A673 (cell line): ENCODE results near the gene MSH5. TPM values are rescaled to one million over a fixed set of nuclear protein-coding genes. Genes with fewer than 3 reads are reported as not detected.

Experiments
- BruUV-seq: library from RNA; stranded (reverse); fragments of 400-500 nt; replicated peaks from 2 replicates; lab custom pipeline; 2021; lab: Mats Ljungman, UMichigan
- CTCF ChIA-PET: fragments of 300-600 bp; sonication (Branson Sonifier 250); formaldehyde crosslinking; loops from one replicate; lab custom pipeline; 2022; ENCODE audit warnings: antibody characterized with exemption; lab: Charles Lee
- POLR2A ChIA-PET: fragments of 300-600 bp; sonication (Branson Sonifier 250); formaldehyde crosslinking; loops from one replicate; lab custom pipeline; 2022; ENCODE audit warnings: antibody characterized with exemption; ENCODE audit not compliant: low non-redundant PET; lab: Charles Lee
- DNase-seq: peaks from one replicate; pipeline ENCODE4 v3.0.0-alpha.2; 2015; ENCODE audit warnings: low spot score
- H3K27ac ChIP-seq: fragments of 200-600 bp; sonication (generic); 2 replicates; pipeline ENCODE4 v1.5.1; 2016; ENCODE audit warnings: mixed run types, low read depth, mild to moderate bottlenecking, mixed read lengths, antibody characterized with exemption, low read length; ENCODE audit not compliant: poor library complexity, severe bottlenecking
- H3K27me3 ChIP-seq: fragments of 200-600 bp; sonication (generic); replicated peaks from 2 replicates; pipeline ENCODE4 v1.6.1; 2017; ENCODE audit warnings: mixed run types, low read depth, mild to moderate bottlenecking, mixed read lengths, antibody characterized with exemption, low read length; ENCODE audit not compliant: insufficient read depth, poor library complexity
- H3K36me3 ChIP-seq: fragments of 200-600 bp; sonication (generic); 2 replicates; pipeline ENCODE4 v1.6.1; 2016; ENCODE audit warnings: mixed run types, mild to moderate bottlenecking, mixed read lengths, antibody characterized with exemption, low read length; ENCODE audit not compliant: insufficient read depth, poor library complexity, severe bottlenecking
- H3K4me1 ChIP-seq: fragments of 200-600 bp; sonication (generic); 2 replicates; pipeline ENCODE4 v1.6.1; 2017; ENCODE audit warnings: mixed run types, mild to moderate bottlenecking, mixed read lengths, antibody characterized with exemption, low read length; ENCODE audit not compliant: insufficient read depth, poor library complexity, severe bottlenecking
- H3K4me3 ChIP-seq: fragments of 200-600 bp; sonication (generic); 2 replicates; pipeline ENCODE4 v1.5.1; 2016; ENCODE audit warnings: low read depth, mixed run types, mild to moderate bottlenecking, mixed read lengths, low read length; ENCODE audit not compliant: poor library complexity, severe bottlenecking
- H3K9me3 ChIP-seq: fragments of 200-600 bp; sonication (generic); 2 replicates; pipeline ENCODE4 v1.6.1; 2016; ENCODE audit warnings: mixed run types, low read depth, mild to moderate bottlenecking, mixed read lengths, antibody characterized with exemption, low read length; ENCODE audit not compliant: poor library complexity, severe bottlenecking
- CTCF ChIP-seq: fragments of 300-800, 200-600 bp; sonication (generic); conservative IDR thresholded peaks from 2 replicates; pipeline ENCODE4 v1.5.1; 2017; ENCODE audit warnings: low read depth, mild to moderate bottlenecking, antibody characterized with exemption, low read length, moderate library complexity, mixed read lengths
- EZH2 ChIP-seq: fragments of 200-600 bp; sonication (generic); IDR thresholded peaks from 2 replicates; pipeline ENCODE4 v1.6.1; 2017; ENCODE audit warnings: borderline replicate concordance, low read depth, mild to moderate bottlenecking, mixed read lengths, antibody characterized with exemption, low read length; ENCODE audit not compliant: poor library complexity, severe bottlenecking
- intact Hi-C: fragments of 100-400 bp; cut with micrococcal nuclease; formaldehyde crosslinking; loops from one replicate; pipeline ENCODE4 v1.10.0; 2022; ENCODE audit not compliant: unreplicated experiment
- total RNA-seq: library from RNA; stranded (reverse); gene quantifications from 2 replicates; pipeline ENCODE4 v1.2.3, GENCODE V29; 2021

Gene MSH5
- total RNA-seq, 1 experiment from 2014 or later, result 76.4 TPM

- intact Hi-C loops, result no loop called here
- no peak overlapping the region for H3K4me3 ChIP-seq
- no TSS peak for BruUV-seq
- peaks cover 15% of the 10 kb centered on the region for H3K36me3 ChIP-seq
- CTCF ChIA-PET, result no interaction called here
- TF ChIP-seq CTCF (no peak), EZH2 (no peak)
- POLR2A ChIA-PET, result no interaction called here
- H3K9me3 ChIP-seq, result no peaks in the 10 kb centered on the region
- no peak for DNase-seq
- no peaks in the 10 kb centered on the region for H3K27me3 ChIP-seq
- H3K27ac ChIP-seq, result no peak overlapping the region
- no peaks in the 10 kb centered on the region for H3K4me1 ChIP-seq
Observed at GRCh38 chr6:31752739-31753319, 13.0 kb downstream of the MSH5 start.

- H3K4me3 ChIP-seq, result no peak overlapping the region
- ChIA-PET POLR2A (no interaction called here), CTCF (interaction anchor here (1.5 kb wide), 1 partner anchor 11 kb away, joined by 4 read pairs; no protein-coding TSS in a partner anchor)
- no peaks in the 10 kb centered on the region for H3K4me1 ChIP-seq
- no peaks in the 10 kb centered on the region for H3K27me3 ChIP-seq
- H3K9me3 ChIP-seq, result no peaks in the 10 kb centered on the region
- H3K27ac ChIP-seq, result no peak overlapping the region
- no peak for DNase-seq
- no TSS peak for BruUV-seq
- H3K36me3 ChIP-seq, result peaks cover 53% of the 10 kb centered on the region
- TF ChIP-seq EZH2, result no peak
- no peak for TF ChIP-seq CTCF
- intact Hi-C loops, result no loop called here
Observed at GRCh38 chr6:31758281-31758680, 18.5 kb downstream of the MSH5 start.

- ChIA-PET POLR2A (interaction anchor here (0.6 kb wide), 1 partner anchor 9 kb away, joined by 6 read pairs; no protein-coding TSS in a partner anchor), CTCF (no interaction called here)
- Histone ChIP-seq H3K27ac (no peak overlapping the region), H3K9me3 (no peaks in the 10 kb centered on the region), H3K4me3 (no peak overlapping the region), H3K27me3 (no peaks in the 10 kb centered on the region), H3K4me1 (no peaks in the 10 kb centered on the region), H3K36me3 (peaks cover 59% of the 10 kb centered on the region)
- BruUV-seq, result no TSS peak
- intact Hi-C loops, result no loop called here
- DNase-seq, result no peak
- TF ChIP-seq EZH2, result no peak
- no peak for TF ChIP-seq CTCF
Observed at GRCh38 chr6:31760790-31761189, 21.0 kb downstream of the MSH5 start.
